H4 (cell line): Measurements from ENCODE around the gene SYMPK. TPM values are rescaled to one million over a fixed set of nuclear protein-coding genes. Genes with fewer than 3 reads are reported as not detected.

Source experiments
- DNase-seq: peaks from one replicate; pipeline ENCODE4 v3.0.0-alpha.2; 2015; ENCODE audit warnings: low spot score
- total RNA-seq: library from RNA; depleted of rRNA; stranded (reverse); fragments of >200 nt; shearing (Covaris generic); gene quantifications from 2 replicates; pipeline ENCODE4 v1.2.3, GENCODE V29; 2014

Gene SYMPK
- total RNA-seq, 1 experiment from 2014 or later = 17.7 TPM

DNA sequence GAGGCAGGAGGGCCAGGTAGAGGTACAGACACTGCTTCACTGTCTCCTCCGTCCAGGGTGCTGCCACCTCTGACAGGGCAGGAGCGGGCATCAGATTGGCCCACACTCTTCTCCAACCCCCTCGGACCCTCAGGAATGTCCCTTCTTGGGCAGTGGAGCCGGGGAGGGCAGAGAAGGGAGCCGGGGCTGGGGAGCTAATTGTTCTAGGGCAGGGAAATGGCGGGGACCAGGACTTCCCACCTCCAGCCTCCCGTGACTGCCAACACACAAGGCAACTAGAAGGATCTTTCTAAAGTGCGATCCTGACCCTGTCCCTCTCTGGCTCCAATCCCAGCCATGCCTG is 37.7 kb downstream of the SYMPK start:
- no peak for DNase-seq

- DNase-seq = no peak
These were observed 38.2 kb downstream of the SYMPK start for GRCh38 chr19:45824531-45825262.

DNA sequence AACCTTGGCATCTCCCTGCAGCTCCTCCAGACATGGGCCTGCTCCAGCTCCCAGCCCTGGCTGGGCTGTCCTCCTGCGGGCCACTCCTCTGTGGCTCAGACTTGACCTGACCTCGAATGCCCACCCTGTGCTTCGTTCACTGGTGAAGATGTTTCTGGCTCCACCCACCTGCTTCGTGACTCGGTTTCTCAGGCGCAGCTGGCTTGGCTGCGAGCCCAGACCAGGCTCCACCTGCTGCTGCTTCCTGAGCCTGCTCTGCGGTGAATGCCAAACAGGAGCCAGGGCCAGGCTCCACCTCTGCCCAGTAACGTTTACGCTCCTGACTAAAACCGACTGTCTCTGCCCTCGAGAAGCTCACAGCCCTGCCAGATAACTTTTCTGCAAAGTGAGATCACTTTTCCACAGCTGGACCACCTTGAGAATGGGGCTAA is 38.9 kb downstream of the SYMPK start:
- DNase-seq = no peak

- no peak for DNase-seq
These were observed 39.8 kb downstream of the SYMPK start for GRCh38 chr19:45823182-45823581.

DNA sequence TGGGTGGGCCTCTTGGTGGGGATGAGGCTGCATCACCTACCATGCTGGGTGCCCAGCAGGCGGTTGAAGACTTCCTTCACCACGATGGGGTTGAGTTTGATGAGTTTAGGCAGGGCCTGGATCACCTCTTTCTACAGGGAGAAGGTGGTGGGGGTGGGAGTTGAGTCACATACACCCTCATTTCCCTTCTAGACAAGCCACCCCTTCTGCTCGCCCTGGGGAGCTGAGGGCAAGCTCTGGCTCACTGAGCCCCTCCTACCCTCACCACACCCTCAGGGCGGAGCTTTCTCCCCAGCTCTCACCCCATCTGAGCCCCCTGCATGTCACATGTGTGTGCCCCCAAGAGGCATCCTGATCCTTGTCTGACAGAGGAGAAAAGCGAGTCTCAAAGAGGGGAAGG is 40.2 kb downstream of the SYMPK start:
- DNase-seq = no peak

DNA sequence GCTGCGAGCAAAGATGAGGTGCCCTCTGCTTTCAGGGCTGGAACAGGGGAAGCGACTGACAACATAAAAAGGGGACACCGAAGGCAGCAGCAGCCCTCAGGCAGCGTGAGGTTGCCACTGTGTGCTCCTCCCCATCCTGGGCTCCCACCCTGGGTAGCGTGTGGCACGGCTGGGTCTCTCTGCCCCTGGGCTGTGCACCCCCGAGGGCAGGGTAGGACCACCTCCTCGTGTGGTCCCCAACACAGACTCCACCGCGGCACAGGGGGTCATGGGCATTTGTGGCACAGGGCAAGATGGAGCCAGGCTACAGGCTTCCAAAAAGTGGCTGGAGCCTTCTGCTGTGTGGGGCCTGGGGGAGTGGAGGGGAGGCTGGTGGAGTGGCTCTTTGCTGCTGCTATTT is 41.4 kb downstream of the SYMPK start:
- no peak for DNase-seq

DNA sequence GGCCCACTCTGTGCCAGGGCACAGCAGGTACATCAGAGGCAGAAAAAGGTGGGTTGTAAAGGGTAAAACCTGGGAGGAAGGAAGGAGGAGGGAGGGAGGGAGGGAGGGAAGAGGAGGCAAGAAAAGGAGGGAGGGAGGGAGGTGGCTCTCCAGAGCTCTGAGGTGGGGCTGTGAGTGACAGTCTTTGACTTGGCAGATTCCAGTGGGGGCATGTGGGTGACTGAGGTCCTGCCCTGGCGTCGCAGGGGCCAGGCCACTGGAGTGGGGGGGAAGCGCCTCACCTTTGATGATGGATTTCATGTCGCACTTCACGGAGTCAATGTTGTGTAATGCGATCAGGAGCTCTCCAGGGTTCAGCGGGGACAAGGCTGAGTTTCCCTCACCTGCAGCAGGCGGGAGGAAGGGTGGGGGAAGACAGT is 41.8 kb downstream of the SYMPK start:
- DNase-seq = no peak

- no peak for DNase-seq
These were observed 42.4 kb downstream of the SYMPK start for GRCh38 chr19:45820413-45821102.

DNA sequence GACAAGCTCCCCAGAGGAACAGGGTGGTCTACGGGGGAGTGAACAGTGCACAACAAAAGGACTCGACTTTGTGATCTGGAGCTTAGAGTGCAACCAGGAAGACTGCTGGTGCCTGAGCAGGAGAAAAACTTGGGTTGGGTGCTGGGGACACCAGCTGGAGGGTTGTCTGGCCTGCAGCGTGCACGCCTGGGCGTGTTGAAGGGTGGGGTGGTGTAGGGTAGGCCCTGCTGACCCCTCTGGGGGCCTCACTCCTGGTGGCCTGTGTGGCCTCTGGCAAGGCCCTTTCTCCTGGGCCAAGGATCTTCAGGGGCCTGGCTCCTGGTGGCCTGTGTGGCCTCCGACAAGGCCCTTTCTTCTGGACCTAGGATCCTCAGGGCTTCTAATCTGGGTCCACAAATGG is 43.2 kb downstream of the SYMPK start:
- no peak for DNase-seq

DNA sequence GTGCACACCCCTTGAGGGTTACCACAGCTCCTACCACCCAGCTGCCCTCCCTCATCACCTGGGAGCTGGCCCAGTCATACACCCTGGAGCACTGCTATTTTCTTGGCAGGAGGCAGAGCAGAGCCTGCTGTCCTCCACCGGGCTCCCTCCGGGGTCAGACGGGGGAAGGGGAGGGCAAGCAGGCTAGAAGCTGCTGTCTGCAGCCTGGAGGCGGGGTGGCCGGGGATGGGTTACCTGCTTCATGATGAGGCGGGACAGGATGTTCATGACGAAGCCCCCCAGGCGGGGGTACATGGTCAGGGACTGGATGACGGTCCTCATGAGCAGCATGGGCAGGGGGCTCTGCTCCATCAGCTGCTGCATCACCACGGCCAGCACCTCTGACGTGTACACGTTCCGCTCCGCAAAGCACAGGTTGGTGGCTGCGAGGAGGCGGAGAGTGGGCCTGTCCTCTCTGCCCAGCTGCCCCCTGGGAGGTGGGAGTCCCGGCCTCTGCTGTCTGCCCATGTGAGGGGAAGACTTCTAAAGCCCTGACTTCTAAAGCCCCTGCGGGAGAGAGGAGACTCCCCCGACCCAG is 45.1 kb downstream of the SYMPK start:
- no peak for DNase-seq

- DNase-seq = peak; percentile 83
These were observed 45.8 kb downstream of the SYMPK start for GRCh38 chr19:45817010-45817724.

GRCh38 chr19:45816236-45817009 is 46.5 kb downstream of the SYMPK start:
- no peak for DNase-seq

- DNase-seq = no peak
These were observed 47.3 kb downstream of the SYMPK start for GRCh38 chr19:45815481-45816216.

- DNase-seq = no peak
These were observed 48.0 kb downstream of the SYMPK start, which contains the start of gene RSPH6A for GRCh38 chr19:45814851-45815480. Gene RSPH6A (minus strand): TSS chr19:45815308. CDS start chr19:45815176, 132 bp downstream.

- DNase-seq = no peak
These were observed 48.7 kb downstream of the SYMPK start for GRCh38 chr19:45814166-45814780.

- no peak for DNase-seq
These were observed 50.6 kb downstream of the SYMPK start for GRCh38 chr19:45812297-45812696.

GRCh38 chr19:45809643-45810159 is 53.2 kb downstream of the SYMPK start:
- DNase-seq = peak; percentile 43

DNA sequence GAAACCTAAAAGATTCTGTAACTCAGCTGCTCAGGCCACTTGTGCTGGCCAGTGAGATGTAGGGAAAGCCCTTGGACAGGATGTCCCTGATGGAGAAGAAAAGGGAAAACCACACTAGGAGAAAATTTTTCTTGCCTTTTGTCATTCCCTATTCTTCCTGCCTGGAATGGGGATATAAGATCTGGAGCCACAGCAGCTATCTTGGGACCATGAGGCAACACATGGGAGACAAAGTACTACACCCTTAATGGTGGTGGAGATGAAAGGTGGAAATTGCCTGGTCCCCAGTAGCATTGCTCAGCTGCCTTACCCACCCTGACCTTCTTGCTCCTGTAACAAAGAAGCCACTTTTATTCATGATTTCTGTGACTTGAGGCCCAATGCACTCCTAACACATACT is 57.2 kb downstream of the SYMPK start:
- no peak for DNase-seq

DNA sequence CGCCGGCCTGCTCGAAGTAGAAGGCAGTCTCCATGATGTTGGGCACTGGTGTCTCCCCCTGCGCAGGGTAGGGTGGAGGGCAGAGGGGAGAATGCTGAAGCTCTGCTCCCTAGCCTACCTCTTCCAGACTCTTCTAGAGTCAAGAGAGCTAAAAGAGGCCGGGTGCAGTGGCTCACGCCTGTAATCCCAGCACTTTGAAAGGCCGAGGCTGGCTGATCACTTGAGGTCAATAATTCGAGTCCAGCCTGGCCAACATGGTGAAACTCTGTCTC is 58.1 kb downstream of the SYMPK start:
- DNase-seq = no peak
